Activated CD4-positive, alpha-beta memory T cell treated with anti-CD3 and anti-CD28 coated beads, Interleukin-2, amount 10 ng/mL, durations not matched to agents 7 days and 5 days (primary cell): ENCODE results near the gene CD84. TPM values are rescaled to one million over a fixed set of nuclear protein-coding genes. Genes with fewer than 3 reads are reported as not detected.
"Not testable (repeated sequence)": the region's sequence is repeated elsewhere in the genome, so short reads cannot be mapped to it uniquely, and the experiment has no call there.

ENCODE experiments used
- CTCF ChIA-PET: fragments of 350-600 bp; sonication (Branson Sonifier 250); formaldehyde crosslinking; loops from one replicate; lab custom pipeline; 2021; ENCODE audit warnings: antibody characterized with exemption, inconsistent platforms; lab: Charles Lee
- POLR2A ChIA-PET: fragments of 350-600 bp; sonication (Branson Sonifier 250); formaldehyde crosslinking; loops from one replicate; lab custom pipeline; 2021; ENCODE audit warnings: antibody characterized with exemption; lab: Charles Lee
- DNase-seq: peaks from one replicate; pipeline ENCODE4 v3.0.0-alpha.2; 2020
- H3K27ac Mint-ChIP-seq: one replicate; pipeline ENCODE4 v1.8.0; 2021; ENCODE audit warnings: mild to moderate bottlenecking, mixed read lengths
- H3K27me3 Mint-ChIP-seq: one replicate; pipeline ENCODE4 v1.8.0; 2021; ENCODE audit warnings: mixed read lengths
- H3K36me3 Mint-ChIP-seq: one replicate; pipeline ENCODE4 v1.8.0; 2021; ENCODE audit warnings: low read depth, mixed read lengths
- H3K4me1 Mint-ChIP-seq: one replicate; pipeline ENCODE4 v1.8.0; 2021; ENCODE audit warnings: mixed read lengths
- H3K4me3 Mint-ChIP-seq: one replicate; pipeline ENCODE4 v1.8.0; 2021; ENCODE audit warnings: mild to moderate bottlenecking, mixed read lengths
- H3K9me3 Mint-ChIP-seq: one replicate; pipeline ENCODE4 v1.8.0; 2021; ENCODE audit warnings: mixed read lengths
- total RNA-seq, 2 experiments: library from RNA; stranded (reverse); gene quantifications; one replicate each; pipeline ENCODE4 v1.2.3, GENCODE V29; 2021

The CD84 gene
- total RNA-seq, 2 experiments from 2014 or later: 21.6 to 23.3 TPM

DNA sequence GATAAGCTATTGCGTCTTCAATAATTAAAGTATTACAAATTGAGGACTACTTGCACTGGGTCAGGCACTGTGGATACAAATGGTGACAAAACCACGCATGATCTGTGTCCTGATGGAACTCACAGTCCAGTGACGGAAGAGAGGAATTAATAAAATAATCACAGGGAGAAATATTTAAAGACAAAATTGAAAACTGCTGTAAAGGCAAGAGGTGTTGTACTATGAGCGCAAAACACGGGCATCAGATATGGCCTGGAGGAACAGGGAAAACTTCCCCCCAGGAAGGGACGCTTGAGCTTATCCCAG is 39.7 kb downstream of the CD84 start:
- POLR2A ChIA-PET: interaction anchor here (0.6 to 3.7 kb wide), 20 partner anchors 10 to 156 kb away, joined by 3 to 32 read pairs (median 5); partner anchors contain the start of genes CD84, SLAMF1 and SLAMF6
- CTCF ChIA-PET: interaction anchor here (1.1 to 1.5 kb wide), 3 partner anchors 21 to 481 kb away, joined by 3 to 4 read pairs (median 4); partner anchors contain the start of gene F11R
- peaks cover 1% of the 10 kb centered on the region for H3K27me3 Mint-ChIP-seq
- H3K4me3 Mint-ChIP-seq: peak overlapping the region; percentile 42
- H3K27ac Mint-ChIP-seq: peak overlapping the region; percentile 92
- DNase-seq: no peak
- peaks cover 18% of the 10 kb centered on the region for H3K9me3 Mint-ChIP-seq
- peaks cover 47% of the 10 kb centered on the region for H3K4me1 Mint-ChIP-seq
- H3K36me3 Mint-ChIP-seq: peaks cover 26% of the 10 kb centered on the region

DNA sequence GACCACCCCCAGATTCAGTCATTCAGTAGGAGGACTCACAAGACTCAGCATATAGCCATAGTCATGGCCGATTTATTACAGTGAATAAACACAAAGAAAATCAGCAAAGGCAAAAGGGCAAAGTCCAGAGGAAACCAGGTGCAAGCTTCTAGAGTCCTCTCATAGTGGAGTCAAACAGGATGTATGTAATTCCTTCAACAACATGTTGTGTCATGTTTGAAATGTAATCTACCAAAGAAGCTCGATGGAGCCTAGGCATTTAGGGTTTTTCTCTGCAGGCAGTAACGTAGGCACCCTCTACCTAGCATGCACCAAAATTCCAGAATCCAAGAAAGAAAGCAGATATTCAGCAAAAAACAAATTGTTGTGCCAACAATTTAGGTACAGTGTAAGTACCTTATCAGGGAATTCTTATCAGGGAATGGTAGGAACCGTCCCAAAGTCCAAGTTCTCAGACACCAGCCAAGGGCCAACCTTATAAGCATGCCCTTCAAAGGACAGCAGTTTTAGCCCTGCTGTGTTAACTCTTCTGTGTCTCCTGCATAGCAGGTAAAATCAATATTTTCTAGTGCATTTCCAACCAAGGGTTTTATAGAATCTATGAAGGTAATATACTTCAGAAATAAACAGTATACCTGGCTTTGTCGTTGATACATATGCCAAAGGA is 40.2 kb downstream of the CD84 start:
- peaks cover 20% of the 10 kb centered on the region for H3K9me3 Mint-ChIP-seq
- ChIA-PET CTCF (interaction anchor here (0.5 to 1.5 kb wide), 3 partner anchors 25 to 481 kb away, joined by 4 to 5 read pairs (median 4); partner anchors contain the start of gene F11R), POLR2A (interaction anchor here (0.7 to 3.7 kb wide), 7 partner anchors 13 to 95 kb away, joined by 3 to 32 read pairs (median 5); partner anchors contain the start of gene SLAMF6)
- H3K36me3 Mint-ChIP-seq: peaks cover 26% of the 10 kb centered on the region
- H3K27ac Mint-ChIP-seq: peak overlapping the region; percentile 92
- H3K27me3 Mint-ChIP-seq: peaks cover 1% of the 10 kb centered on the region
- H3K4me3 Mint-ChIP-seq: no peak overlapping the region
- DNase-seq: no peak
- peaks cover 44% of the 10 kb centered on the region for H3K4me1 Mint-ChIP-seq

GRCh38 chr1:160537714-160538665 is 41.3 kb downstream of the CD84 start:
- Mint-ChIP-seq H3K4me3 (no peak overlapping the region), H3K4me1 (peaks cover 41% of the 10 kb centered on the region), H3K27me3 (peaks cover 1% of the 10 kb centered on the region), H3K9me3 (peaks cover 27% of the 10 kb centered on the region), H3K36me3 (peaks cover 27% of the 10 kb centered on the region), H3K27ac (no peak overlapping the region)
- no peak for DNase-seq
- POLR2A ChIA-PET: interaction anchor here (0.7 to 3.7 kb wide), 3 partner anchors 16 to 271 kb away, joined by 3 to 32 read pairs (median 6); partner anchors contain the start of gene SLAMF6
- CTCF ChIA-PET: interaction anchor here (0.5 to 0.8 kb wide), 3 partner anchors 12 to 247 kb away, joined by 3 to 5 read pairs (median 3); no protein-coding TSS in a partner anchor

GRCh38 chr1:160534823-160535605 is 44.3 kb downstream of the CD84 start:
- Mint-ChIP-seq H3K27ac (no peak overlapping the region), H3K4me3 (no peak overlapping the region), H3K9me3 (peaks cover 29% of the 10 kb centered on the region), H3K36me3 (peaks cover 28% of the 10 kb centered on the region), H3K27me3 (peaks cover 1% of the 10 kb centered on the region), H3K4me1 (peaks cover 17% of the 10 kb centered on the region)
- ChIA-PET CTCF (interaction anchor here (1.2 kb wide), 3 partner anchors 9 to 72 kb away, joined by 3 to 4 read pairs (median 3); no protein-coding TSS in a partner anchor), POLR2A (interaction anchor here (1.1 kb wide), 2 partner anchors 18 to 43 kb away, joined by 3 to 4 read pairs; no protein-coding TSS in a partner anchor)
- no peak for DNase-seq

GRCh38 chr1:160532557-160532813 is 46.8 kb downstream of the CD84 start:
- H3K4me1 Mint-ChIP-seq, H3K27me3 Mint-ChIP-seq, H3K27ac Mint-ChIP-seq, CTCF ChIA-PET, POLR2A ChIA-PET, DNase-seq, H3K4me3 Mint-ChIP-seq: not testable (repeated sequence)
- Mint-ChIP-seq H3K36me3 (peaks cover 30% of the 10 kb centered on the region), H3K9me3 (peaks cover 34% of the 10 kb centered on the region)

DNA sequence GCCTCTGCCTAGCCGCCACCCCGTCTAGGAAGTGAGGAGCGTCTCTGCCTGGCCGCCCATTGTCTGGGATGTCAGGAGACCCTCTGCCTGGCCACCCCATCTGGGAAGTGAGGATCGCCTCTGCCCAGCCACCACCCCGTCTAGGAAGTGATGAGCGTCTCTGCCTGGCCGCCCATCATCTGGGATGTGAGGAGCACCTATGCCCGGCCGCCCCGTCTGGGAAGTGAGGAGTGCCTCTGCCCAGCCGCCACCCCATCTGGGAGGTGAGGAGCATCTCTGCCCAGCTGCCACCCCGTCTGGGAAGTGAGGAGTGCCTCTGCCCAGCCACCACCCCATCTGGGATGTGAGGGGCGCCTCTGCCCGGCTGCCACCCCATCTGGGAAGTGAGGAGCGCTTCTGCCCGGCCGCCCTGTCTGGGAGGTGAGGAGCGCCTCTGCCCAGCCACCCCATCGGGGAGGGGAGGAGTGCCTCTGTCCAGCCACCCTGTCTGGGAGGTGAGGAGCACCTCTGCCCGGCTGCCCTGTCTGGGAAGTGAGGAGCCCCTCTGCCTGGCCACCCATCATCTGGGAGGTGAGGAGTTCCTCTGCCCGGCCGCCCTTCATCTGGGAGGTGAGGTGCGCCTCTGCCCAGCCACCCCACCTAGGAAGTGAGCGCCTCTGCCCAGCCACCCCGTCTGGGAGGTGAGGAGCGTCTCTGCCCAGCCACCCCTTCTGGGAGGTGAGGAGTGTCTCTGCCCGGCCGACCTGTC is 47.3 kb downstream of the CD84 start:
- DNase-seq, CTCF ChIA-PET, POLR2A ChIA-PET, H3K27me3 Mint-ChIP-seq, H3K27ac Mint-ChIP-seq, H3K4me3 Mint-ChIP-seq: not testable (repeated sequence)
- Mint-ChIP-seq H3K4me1 (peaks cover 13% of the 10 kb centered on the region), H3K36me3 (peaks cover 30% of the 10 kb centered on the region), H3K9me3 (peaks cover 37% of the 10 kb centered on the region)

GRCh38 chr1:160529401-160529952 is 49.8 kb downstream of the CD84 start:
- H3K36me3 Mint-ChIP-seq: peaks cover 31% of the 10 kb centered on the region
- DNase-seq: not testable (repeated sequence)

GRCh38 chr1:160523789-160524188 is 55.5 kb downstream of the CD84 start:
- not testable (repeated sequence) for DNase-seq, H3K27me3 Mint-ChIP-seq
- Mint-ChIP-seq H3K4me3 (peak overlapping the region; percentile 50), H3K4me1 (peaks cover 56% of the 10 kb centered on the region), H3K27ac (peak overlapping the region; percentile 63), H3K36me3 (peaks cover 33% of the 10 kb centered on the region), H3K9me3 (peaks cover 30% of the 10 kb centered on the region)
- ChIA-PET CTCF (interaction anchor here (1.0 to 2.1 kb wide), 5 partner anchors 17 to 95 kb away, joined by 3 to 10 read pairs (median 3); no protein-coding TSS in a partner anchor), POLR2A (interaction anchor here (0.7 to 3.3 kb wide), 13 partner anchors 16 to 274 kb away, joined by 3 to 32 read pairs (median 4); partner anchors contain the start of genes CD84 and PEX19)

More at GRCh38 chr1:160529401-160529952, 49.8 kb downstream of the CD84 start:
- H3K4me1 Mint-ChIP-seq: peaks cover 17% of the 10 kb centered on the region
- CTCF ChIA-PET: interaction anchor here (0.6 to 0.7 kb wide), 2 partner anchors 10 to 86 kb away, joined by 3 to 4 read pairs; no protein-coding TSS in a partner anchor
- H3K27ac Mint-ChIP-seq, H3K4me3 Mint-ChIP-seq, H3K27me3 Mint-ChIP-seq: not testable (repeated sequence)
- POLR2A ChIA-PET: interaction anchor here (1.1 to 1.2 kb wide), 2 partner anchors 11 to 91 kb away, joined by 3 to 5 read pairs; no protein-coding TSS in a partner anchor
- H3K9me3 Mint-ChIP-seq: peaks cover 37% of the 10 kb centered on the region

DNA sequence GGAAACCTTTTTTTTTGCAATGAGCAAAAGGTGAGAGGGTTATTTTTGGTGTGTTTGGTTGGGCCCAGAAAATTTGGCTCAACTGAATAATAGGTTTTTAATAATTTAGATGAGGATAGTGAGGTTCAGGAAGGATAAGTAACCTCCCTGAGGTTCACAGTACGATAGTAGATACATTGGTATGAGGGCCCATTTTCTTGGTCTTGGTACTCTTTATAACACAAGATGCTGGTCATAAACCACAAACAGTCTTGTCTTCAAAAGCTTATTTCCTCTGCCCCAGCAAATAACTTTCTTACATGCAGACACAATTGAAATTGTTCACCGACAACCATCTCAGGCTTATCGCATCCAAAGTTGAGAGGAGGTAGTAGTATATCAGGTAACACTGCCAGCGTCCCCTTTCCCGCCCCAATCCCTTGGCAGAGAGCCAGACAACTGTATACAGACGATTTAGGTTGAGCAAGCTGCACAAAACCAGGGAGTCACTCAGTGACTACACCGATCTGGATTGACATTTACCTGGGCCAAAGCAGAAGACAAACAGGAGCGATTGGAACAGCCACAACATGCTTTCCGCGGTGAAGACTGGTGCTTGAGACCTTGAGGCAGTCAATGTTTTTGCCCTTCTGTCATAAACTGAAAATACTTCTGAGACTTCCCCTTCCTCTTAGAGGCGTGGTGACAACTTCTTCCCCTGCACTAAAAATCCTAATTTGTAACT is 56.5 kb downstream of the CD84 start, which contains the start of gene SLAMF6:
Gene SLAMF6, minus strand, starts transcription at position 634 of the 724 bp plus-strand sequence. Its CDS starts 63 bp downstream, at position 571.
- CTCF ChIA-PET: interaction anchor here (0.9 to 2.1 kb wide), 10 partner anchors 12 to 94 kb away, joined by 3 to 10 read pairs (median 3); no protein-coding TSS in a partner anchor
- peaks cover 41% of the 10 kb centered on the region for H3K36me3 Mint-ChIP-seq
- POLR2A ChIA-PET: interaction anchor here (0.7 to 3.3 kb wide), 24 partner anchors 14 to 275 kb away, joined by 3 to 32 read pairs (median 4); partner anchors contain the start of genes CD84 and PEX19

DNA sequence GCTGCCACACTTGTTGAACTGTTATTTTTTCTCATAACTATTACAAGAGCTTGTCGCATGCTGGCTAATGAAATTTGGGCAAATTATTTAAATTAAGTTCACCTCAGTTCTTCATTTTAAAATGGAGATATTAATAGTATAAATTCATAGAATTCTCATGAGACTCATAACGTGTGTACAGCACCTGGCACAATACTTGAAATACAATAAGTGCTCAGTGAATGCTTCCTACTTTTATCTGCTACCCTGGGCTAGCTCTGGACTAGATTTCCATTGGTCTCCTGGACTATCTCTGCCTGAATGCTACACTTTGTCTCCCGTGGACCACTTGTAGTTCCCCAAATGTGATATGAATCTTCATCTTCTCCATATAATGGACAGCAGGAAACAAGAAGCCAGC is 57.2 kb downstream of the CD84 start:
- ChIA-PET POLR2A (interaction anchor here (0.7 to 3.3 kb wide), 17 partner anchors 15 to 238 kb away, joined by 3 to 32 read pairs (median 5); partner anchors contain the start of genes CD84 and PEX19), CTCF (interaction anchor here (1.0 to 2.1 kb wide), 7 partner anchors 11 to 94 kb away, joined by 3 to 10 read pairs (median 4); no protein-coding TSS in a partner anchor)
- peak overlapping the region; percentile 84 for H3K4me3 Mint-ChIP-seq
- no peak for DNase-seq
- H3K4me1 Mint-ChIP-seq: peaks cover 67% of the 10 kb centered on the region
- H3K9me3 Mint-ChIP-seq: peaks cover 32% of the 10 kb centered on the region
- peaks cover 43% of the 10 kb centered on the region for H3K36me3 Mint-ChIP-seq
- H3K27ac Mint-ChIP-seq: peak overlapping the region; percentile 93
- no peaks in the 10 kb centered on the region for H3K27me3 Mint-ChIP-seq

More for the DNA sequence above, 56.5 kb downstream of the CD84 start, which contains the start of gene SLAMF6:
- Mint-ChIP-seq H3K27me3 (no peaks in the 10 kb centered on the region), H3K4me3 (peak within 1 kb of the TSS; percentile 84), H3K4me1 (peaks cover 64% of the 10 kb centered on the region), H3K9me3 (peaks cover 34% of the 10 kb centered on the region), H3K27ac (peak within 1 kb of the TSS; percentile 93)
- peak; percentile 55 for DNase-seq
